ENCODE measurements around the gene CNTNAP2.

DNA sequence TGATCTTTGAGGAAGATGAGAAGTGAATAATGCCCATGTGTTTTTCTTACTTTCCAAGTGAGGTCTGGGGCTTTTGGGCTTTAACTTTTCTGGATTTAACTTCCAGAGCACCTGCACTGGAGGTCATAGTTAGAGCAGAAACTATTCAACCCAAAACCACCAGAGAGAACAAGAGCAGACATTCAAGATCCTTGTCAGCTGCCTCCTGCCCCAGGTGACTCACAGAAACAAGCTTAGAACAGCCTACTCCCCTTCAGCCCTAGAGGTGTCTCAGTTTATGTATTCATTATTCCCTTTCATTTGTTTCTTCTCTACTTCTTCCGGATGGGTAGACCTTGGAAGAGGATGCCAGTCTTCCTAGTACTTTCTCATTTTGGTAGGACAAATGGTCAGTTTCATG, 270.5 kb downstream of the CNTNAP2 start:
- TF ChIP-seq ZNF274 (IDR thresholded peaks at IDR 0.05; ENCODE audit: low read depth, low read length) (no peak), YY1 (IDR thresholded peaks at IDR 0.05; ENCODE audit: insufficient read depth, insufficient read length) (no peak), SUZ12 (IDR thresholded peaks at IDR 0.05; ENCODE audit: extremely low read depth, insufficient read depth, insufficient read length) (no peak)
